ENCODE results near the gene PTPRE.

Gene PTPRE

GRCh38 chr10:127959428-127959827 is 52.5 kb downstream of the PTPRE start:
- no peak for DNase-seq

GRCh38 chr10:127961071-127961470 is 54.2 kb downstream of the PTPRE start:
- DNase-seq: no peak

DNA sequence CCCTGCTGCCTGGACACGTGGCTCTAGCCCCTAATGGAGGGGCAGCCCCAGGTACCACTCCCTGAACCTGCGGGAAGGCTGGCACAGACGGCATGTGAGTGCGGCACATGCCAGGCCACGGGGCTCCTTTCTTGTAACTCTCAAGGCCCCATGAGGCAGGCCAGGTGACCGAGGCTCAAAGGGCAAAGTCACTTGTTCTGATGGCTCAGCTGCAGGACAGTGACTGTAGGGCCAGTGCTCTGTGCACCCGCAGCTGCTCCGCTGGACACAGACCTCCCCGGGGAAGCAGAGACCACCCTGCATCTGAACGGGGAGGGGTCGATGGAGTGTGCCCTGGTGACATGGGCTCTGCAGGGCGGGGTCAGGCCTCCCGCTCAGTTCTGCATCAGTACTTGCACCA is 55.3 kb downstream of the PTPRE start:
- no peak for DNase-seq

DNA sequence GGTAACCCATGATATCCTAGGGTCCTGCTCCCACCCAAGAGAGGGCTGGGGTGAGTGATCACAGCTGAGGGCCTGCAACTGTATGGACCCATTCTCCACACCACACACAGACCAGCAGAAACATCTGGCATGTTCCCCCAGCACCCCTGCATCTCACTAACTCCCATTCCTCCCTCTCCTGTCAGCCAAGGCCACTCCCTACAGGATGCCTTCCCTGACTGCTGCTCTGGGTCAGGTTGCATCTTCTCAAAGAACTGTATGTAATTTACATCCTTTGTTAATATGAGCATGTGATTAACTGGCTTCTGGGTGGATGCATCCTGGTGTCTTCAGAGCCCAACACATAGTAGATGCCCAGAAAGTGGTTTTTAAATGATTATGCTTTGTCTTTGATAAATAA is 56.2 kb downstream of the PTPRE start:
- DNase-seq: no peak

DNA sequence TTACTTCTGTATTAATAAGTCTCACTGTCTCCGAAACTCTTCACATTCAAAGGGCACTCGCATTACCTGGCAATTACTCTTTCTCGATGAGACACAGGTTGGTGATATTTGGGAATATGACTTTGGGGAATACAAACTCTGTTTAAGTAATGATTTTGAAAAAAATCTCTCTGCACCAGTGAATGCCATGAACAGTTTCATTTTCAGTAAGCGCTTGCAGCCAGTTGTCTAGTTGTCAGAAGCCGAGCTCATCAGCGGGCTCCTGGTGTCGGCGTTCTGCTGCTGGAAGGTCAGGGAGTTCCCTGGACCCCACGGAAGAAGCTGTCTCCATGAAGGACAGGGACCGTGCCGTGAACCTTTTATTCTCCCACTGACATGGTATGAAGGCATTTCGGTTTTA is 57.7 kb downstream of the PTPRE start:
- no peak for DNase-seq

- no peak for DNase-seq
Measured at GRCh38 chr10:127966875-127967274, 60.0 kb downstream of the PTPRE start.

- no peak for DNase-seq
Measured at GRCh38 chr10:127968027-127968441, 61.1 kb downstream of the PTPRE start.

- no peak for DNase-seq
Measured at GRCh38 chr10:127968659-127969058, 61.8 kb downstream of the PTPRE start.

DNA sequence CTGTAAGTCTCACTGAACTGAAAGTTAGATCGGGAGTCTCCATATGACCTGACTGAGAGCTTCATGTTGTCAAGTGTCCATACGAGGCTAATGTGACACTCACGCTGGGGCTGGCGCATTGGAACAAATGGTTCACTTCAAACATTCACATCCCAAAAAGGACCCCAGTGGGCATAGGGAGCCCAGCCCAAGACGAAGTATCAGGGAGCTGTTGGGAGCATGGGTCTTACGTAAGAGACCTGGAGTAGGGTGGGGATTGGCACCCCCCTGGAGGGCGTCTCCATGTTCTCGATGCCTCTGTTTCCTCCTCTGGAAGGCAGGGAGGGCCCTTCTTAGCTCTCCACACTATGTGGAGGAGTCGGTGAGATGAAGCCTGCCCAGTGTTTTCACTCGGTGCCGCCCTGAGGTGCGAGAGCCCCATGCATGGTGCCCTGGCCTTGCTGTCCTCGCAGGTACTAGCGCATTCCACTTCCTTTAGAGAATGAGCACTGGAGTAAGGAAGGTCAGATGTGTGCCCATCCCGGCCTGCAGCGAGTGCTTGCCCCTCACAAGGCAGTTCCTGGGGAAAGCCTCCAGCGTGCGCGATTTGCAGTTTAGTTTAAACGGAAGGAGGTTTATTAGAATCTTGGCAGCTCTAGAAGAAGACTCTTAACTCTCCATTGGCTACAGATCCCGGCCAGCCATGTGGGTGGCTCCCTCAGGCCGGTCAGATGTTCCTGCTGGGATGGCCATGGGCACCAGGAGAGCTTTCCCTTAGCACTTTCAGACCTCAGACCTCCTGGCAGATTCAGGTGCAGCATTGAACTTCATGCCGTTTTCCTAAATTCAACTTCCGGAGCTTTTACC is 64.4 kb downstream of the PTPRE start:
- DNase-seq: no peak

DNA sequence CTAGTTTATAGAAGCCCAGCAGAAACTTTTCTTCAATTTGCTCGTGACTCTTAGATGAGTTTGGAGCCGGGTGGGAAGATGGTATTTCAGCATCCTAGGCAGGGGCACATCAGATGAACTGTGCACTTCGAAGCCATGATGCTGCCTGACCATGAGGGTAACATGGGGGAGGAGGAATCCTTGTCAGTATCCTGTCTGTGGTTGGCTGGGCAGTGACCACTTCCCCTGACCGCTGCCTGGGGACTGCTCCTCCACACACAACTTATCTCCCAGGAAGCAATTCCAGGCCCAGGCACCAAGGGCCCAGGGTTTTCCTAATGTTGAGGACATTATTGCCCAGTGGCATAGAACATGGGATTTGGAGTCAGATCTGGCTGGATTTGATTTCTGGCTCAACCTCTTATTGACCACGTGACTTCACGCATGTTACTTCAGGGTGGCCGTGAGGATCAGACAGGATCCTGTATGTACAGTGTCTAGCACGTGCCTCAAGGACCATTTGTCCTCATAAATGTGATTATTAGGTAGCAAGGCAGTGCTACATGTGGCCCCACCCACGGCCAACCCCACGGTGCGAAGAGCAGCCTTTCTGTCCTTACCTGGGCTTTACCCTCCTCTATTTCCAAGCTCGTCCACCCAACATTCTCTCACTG is 65.2 kb downstream of the PTPRE start:
- no peak for DNase-seq

- DNase-seq: no peak
Measured at GRCh38 chr10:127972751-127973357, 66.0 kb downstream of the PTPRE start.

DNA sequence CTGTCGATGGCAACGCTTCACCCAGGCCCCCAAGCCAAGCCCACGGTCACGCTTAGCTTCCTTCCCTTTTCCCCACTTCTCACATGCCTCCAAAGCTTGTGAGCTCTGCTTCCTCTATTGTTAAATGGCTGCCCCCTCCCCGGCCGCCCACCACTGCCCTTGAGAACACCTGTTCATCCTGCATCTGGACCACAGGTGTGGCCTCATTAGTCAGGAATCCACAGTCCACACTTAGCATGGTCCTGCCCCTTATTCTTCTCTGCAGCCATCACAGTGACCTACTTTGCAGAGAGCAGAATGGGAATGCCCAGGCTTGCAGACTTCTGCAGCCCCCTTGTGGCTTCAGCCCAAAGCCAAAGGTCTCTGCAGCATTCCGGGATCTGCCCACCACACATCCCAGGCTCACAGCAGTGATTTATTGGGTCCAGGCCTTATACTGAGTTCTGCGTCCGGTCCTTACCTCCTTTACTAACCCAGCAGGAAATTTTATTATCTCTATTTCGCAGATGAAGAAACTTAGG is 66.9 kb downstream of the PTPRE start:
- no peak for DNase-seq

- DNase-seq: no peak
Measured at GRCh38 chr10:127974911-127975310, 68.0 kb downstream of the PTPRE start.

DNA sequence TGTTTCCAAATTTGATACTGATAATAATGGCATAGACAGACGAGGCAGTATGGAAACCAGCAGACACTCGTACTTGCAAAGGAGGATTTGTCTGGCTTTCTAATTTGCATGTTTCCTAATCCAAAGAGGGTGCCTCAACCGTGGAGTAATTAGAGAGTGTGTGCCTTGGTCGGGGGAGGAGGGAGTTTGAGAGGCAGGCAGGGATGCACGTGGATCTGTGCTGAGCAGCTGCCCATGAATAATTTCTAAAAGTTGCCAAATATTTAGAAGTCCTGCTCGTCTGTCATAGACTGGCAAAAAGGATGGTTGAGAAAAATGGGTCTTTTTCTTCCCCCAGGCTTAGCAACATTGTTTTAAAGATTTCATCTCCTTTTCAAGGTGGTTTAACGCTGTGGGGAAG is 69.4 kb downstream of the PTPRE start:
- no peak for DNase-seq

- DNase-seq: no peak
Measured at GRCh38 chr10:127976701-127977356, 69.9 kb downstream of the PTPRE start.

DNA sequence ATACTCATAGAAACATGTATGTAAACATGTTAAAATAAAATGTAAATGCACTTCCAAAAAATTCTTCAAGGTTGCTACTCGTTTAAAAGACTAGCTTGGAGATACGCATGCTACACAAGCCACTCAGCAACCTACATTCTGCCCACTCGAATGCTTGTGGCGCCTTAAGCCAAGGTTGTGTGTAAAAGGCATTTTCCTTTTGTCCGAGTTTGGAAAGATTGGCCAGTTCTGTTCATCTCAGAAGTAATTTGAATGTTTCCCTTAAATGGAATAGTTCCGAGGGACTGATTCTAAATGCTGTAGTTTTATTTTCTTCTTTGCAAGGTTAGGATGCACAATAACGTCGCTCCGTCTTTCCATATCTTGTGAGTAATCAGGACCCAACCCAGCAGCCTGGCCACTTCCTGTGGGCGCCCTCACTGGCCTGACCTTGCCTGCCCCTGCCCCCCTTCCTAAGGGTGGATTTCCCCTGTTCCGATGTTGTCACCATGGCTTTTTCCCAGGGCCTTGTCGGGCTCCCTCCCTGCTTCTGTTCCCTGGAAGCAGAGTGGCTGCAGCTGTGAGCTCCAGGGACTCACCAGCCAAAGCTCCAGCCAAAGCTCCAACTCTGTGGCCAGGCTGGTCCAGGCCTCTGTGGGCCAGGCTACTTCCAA is 70.6 kb downstream of the PTPRE start:
- DNase-seq: no peak

- no peak for DNase-seq
Measured at GRCh38 chr10:127978481-127978880, 71.6 kb downstream of the PTPRE start.

- DNase-seq: no peak
Measured at GRCh38 chr10:127979045-127979444, 72.1 kb downstream of the PTPRE start.

- DNase-seq: no peak
Measured at GRCh38 chr10:127979566-127979965, 72.7 kb downstream of the PTPRE start.

DNA sequence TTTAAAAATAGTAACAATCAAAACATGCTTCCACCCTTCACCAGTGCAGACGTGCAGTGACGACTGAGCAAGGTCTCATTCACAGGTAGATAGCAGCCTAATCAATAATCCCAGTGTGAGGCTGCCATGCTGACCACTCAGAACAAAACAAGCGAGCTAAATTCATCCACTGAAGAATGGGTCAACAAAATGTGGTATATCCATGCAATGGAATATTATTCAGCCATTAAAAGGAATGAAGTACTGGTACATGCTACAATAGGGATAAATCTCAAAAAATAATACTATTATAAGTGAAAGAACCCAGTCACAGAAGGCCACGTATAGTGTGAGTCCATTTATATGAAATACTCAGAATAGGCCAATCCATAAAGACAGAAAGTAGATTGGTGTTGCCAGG is 74.0 kb downstream of the PTPRE start:
- DNase-seq: no peak

GRCh38 chr10:127982601-127983000 is 75.7 kb downstream of the PTPRE start:
- no peak for DNase-seq

- no peak for DNase-seq
Measured at GRCh38 chr10:127983344-127984100, 76.6 kb downstream of the PTPRE start.
